H9 (cell line): Measurements from ENCODE around the gene CABS1. TPM values are rescaled to one million over a fixed set of nuclear protein-coding genes. Genes with fewer than 3 reads are reported as not detected.

Experiments
- DNase-seq: peaks from one replicate; pipeline ENCODE4 v3.0.0-alpha.2; 2017
- H2AFZ ChIP-seq: one replicate; pipeline ENCODE4 v1.6.1; 2013; ENCODE audit warnings: mild to moderate bottlenecking, low read length, control low read depth, moderate library complexity
- H2AK5ac ChIP-seq: 2 replicates; pipeline ENCODE4 v1.6.1; 2013; ENCODE audit warnings: low read length, control low read depth, mixed read lengths; ENCODE audit not compliant: insufficient read length
- H2BK120ac ChIP-seq: one replicate; pipeline ENCODE4 v1.6.1; 2013; ENCODE audit warnings: low read depth, mild to moderate bottlenecking, low read length, control low read depth, inconsistent platforms; ENCODE audit not compliant: poor library complexity, severe bottlenecking
- H2BK12ac ChIP-seq: 2 replicates; pipeline ENCODE4 v1.6.1; 2013; ENCODE audit warnings: low read length, control low read depth, mixed read lengths, low read depth; ENCODE audit not compliant: insufficient read length
- H2BK15ac ChIP-seq: 2 replicates; pipeline ENCODE4 v1.6.1; 2013; ENCODE audit warnings: low read depth, low read length, control low read depth
- H2BK20ac ChIP-seq: one replicate; pipeline ENCODE4 v1.6.1; 2013; ENCODE audit warnings: low read depth, mild to moderate bottlenecking, low read length, control low read depth, inconsistent platforms; ENCODE audit not compliant: poor library complexity, severe bottlenecking
- H2BK5ac ChIP-seq: 2 replicates; pipeline ENCODE4 v1.6.1; 2013; ENCODE audit warnings: low read length, control low read depth, mixed read lengths; ENCODE audit not compliant: insufficient read length
- H3K14ac ChIP-seq: 2 replicates; pipeline ENCODE4 v1.6.1; 2013; ENCODE audit warnings: low read length, control low read depth; ENCODE audit not compliant: insufficient read depth
- H3K18ac ChIP-seq: 2 replicates; pipeline ENCODE4 v1.6.1; 2013; ENCODE audit warnings: low read depth, mild to moderate bottlenecking, mixed read lengths, low read length, control low read depth; ENCODE audit not compliant: insufficient read length
- H3K23ac ChIP-seq: 2 replicates; pipeline ENCODE4 v1.6.1; 2013; ENCODE audit warnings: low read length, control low read depth, mixed read lengths, low read depth; ENCODE audit not compliant: insufficient read length
- H3K23me2 ChIP-seq: 2 replicates; pipeline ENCODE4 v1.6.1; 2013; ENCODE audit warnings: low read depth, mild to moderate bottlenecking, mixed read lengths, low read length, control low read depth; ENCODE audit not compliant: insufficient read length, poor library complexity, severe bottlenecking
- H3K27ac ChIP-seq: 2 replicates; pipeline ENCODE4 v1.5.1; 2013; ENCODE audit warnings: low read length, control low read depth, mixed read lengths, low read depth; ENCODE audit not compliant: insufficient read length
- H3K27me3 ChIP-seq: 2 replicates; pipeline ENCODE4 v1.6.1; 2013; ENCODE audit warnings: low read length, control low read depth, inconsistent platforms; ENCODE audit not compliant: insufficient read depth
- H3K4ac ChIP-seq: 2 replicates; pipeline ENCODE4 v1.6.1; 2013; ENCODE audit warnings: low read depth, mild to moderate bottlenecking, control low read depth, inconsistent platforms, low read length, moderate library complexity
- H3K4me1 ChIP-seq: 2 replicates; pipeline ENCODE4 v1.6.1; 2013; ENCODE audit warnings: low read length, control low read depth, inconsistent platforms; ENCODE audit not compliant: insufficient read depth
- H3K4me2 ChIP-seq: 2 replicates; pipeline ENCODE4 v1.6.1; 2013; ENCODE audit warnings: low read length, control low read depth, mixed read lengths; ENCODE audit not compliant: insufficient read length, insufficient read depth
- H3K56ac ChIP-seq: 2 replicates; pipeline ENCODE4 v1.6.1; 2013; ENCODE audit warnings: low read depth, mild to moderate bottlenecking, mixed read lengths, low read length, control low read depth; ENCODE audit not compliant: insufficient read length
- H3K79me1 ChIP-seq: 2 replicates; pipeline ENCODE4 v1.6.1; 2013; ENCODE audit warnings: low read depth, mild to moderate bottlenecking, moderate library complexity, low read length, control low read depth, inconsistent platforms; ENCODE audit not compliant: insufficient read depth, poor library complexity, severe bottlenecking
- H3K79me2 ChIP-seq: 2 replicates; pipeline ENCODE4 v1.6.1; 2013; ENCODE audit warnings: low read length, control low read depth, inconsistent platforms; ENCODE audit not compliant: insufficient read depth
- H3K9ac ChIP-seq: 2 replicates; pipeline ENCODE4 v1.6.1; 2013; ENCODE audit warnings: low read length, control low read depth, mixed read lengths; ENCODE audit not compliant: insufficient read length; ENCODE audit errors: extremely low read depth
- H3K9me3 ChIP-seq: one replicate; pipeline ENCODE4 v1.6.1; 2013; ENCODE audit warnings: low read depth, low read length, inconsistent platforms; ENCODE audit not compliant: control insufficient read depth
- H3T11ph ChIP-seq: one replicate; pipeline ENCODE4 v1.6.1; 2013; ENCODE audit warnings: mild to moderate bottlenecking, low read length, control low read depth, inconsistent platforms
- H4K20me1 ChIP-seq: one replicate; pipeline ENCODE4 v1.6.1; 2013; ENCODE audit not compliant: control insufficient read depth, insufficient read length, insufficient read depth
- H4K5ac ChIP-seq: 2 replicates; pipeline ENCODE4 v1.6.1; 2013; ENCODE audit warnings: low read depth, mild to moderate bottlenecking, mixed read lengths, low read length, control low read depth; ENCODE audit not compliant: insufficient read length
- H4K8ac ChIP-seq: replicated peaks from 2 replicates; pipeline ENCODE4 v1.6.1; 2013; ENCODE audit warnings: low read length, control low read depth, mixed read lengths, low read depth; ENCODE audit not compliant: insufficient read length
- H4K91ac ChIP-seq: 2 replicates; pipeline ENCODE4 v1.6.1; 2013; ENCODE audit warnings: low read depth, mild to moderate bottlenecking, moderate library complexity, mixed read lengths, low read length, control low read depth; ENCODE audit not compliant: insufficient read length
- H3K27ac Mint-ChIP-seq, 3 experiments: 2 replicates in 2 of 3; 3 replicates in 1 of 3; pipeline ENCODE4 v1.8.0; 2020 to 2021; ENCODE audit warnings: mixed read lengths in 3 of 3, mild to moderate bottlenecking in 1 of 3, moderate library complexity in 1 of 3
- H3K27me3 Mint-ChIP-seq: 2 replicates; pipeline ENCODE4 v1.8.0; 2021; ENCODE audit warnings: low read depth, mild to moderate bottlenecking, moderate library complexity, mixed read lengths
- H3K36me3 Mint-ChIP-seq, 3 experiments: 2 replicates in 2 of 3; 3 replicates in 1 of 3; pipeline ENCODE4 v1.8.0; 2020 to 2021; ENCODE audit warnings: low read depth in 3 of 3, mixed read lengths in 3 of 3; ENCODE audit not compliant: insufficient read depth in 1 of 3
- H3K4me1 Mint-ChIP-seq, 2 experiments: 2 replicates each; pipeline ENCODE4 v1.8.0; 2020; ENCODE audit warnings: mixed read lengths in 2 of 2
- H3K4me3 Mint-ChIP-seq, 2 experiments: 2 replicates in 1 of 2; 3 replicates in 1 of 2; pipeline ENCODE4 v1.8.0; 2020 to 2021; ENCODE audit warnings: mild to moderate bottlenecking in 2 of 2, mixed read lengths in 2 of 2, moderate library complexity in 1 of 2
- H3K9me3 Mint-ChIP-seq, 2 experiments: 2 replicates in 1 of 2; 3 replicates in 1 of 2; pipeline ENCODE4 v1.8.0; 2020; ENCODE audit warnings: mild to moderate bottlenecking in 2 of 2, mixed read lengths in 2 of 2, moderate library complexity in 1 of 2
- CTCF ChIP-seq: fragments of 200-600 bp; sonication (generic); conservative IDR thresholded peaks from 3 replicates; pipeline ENCODE4 v1.8.0; 2021; ENCODE audit warnings: antibody characterized with exemption, mild to moderate bottlenecking
- WGBS: extraction: QIAGEN DNeasy Blood & Tissue Kit; methylation state at CpG from one replicate; pipeline ENCODE4 v1.1.7; 2013; ENCODE audit warnings: missing lambda C conversion rate, low lambda C conversion rate, mixed read lengths; ENCODE audit not compliant: insufficient read length; ENCODE audit errors: extremely low coverage; 5-methylcytosine and 5-hydroxymethylcytosine counted together
- total RNA-seq: library from RNA; stranded (reverse); gene quantifications from 2 replicates; pipeline ENCODE4 v1.2.1, GENCODE V29; 2021

Gene CABS1
- total RNA-seq, 1 experiment from 2014 or later = 0.15 TPM

DNA sequence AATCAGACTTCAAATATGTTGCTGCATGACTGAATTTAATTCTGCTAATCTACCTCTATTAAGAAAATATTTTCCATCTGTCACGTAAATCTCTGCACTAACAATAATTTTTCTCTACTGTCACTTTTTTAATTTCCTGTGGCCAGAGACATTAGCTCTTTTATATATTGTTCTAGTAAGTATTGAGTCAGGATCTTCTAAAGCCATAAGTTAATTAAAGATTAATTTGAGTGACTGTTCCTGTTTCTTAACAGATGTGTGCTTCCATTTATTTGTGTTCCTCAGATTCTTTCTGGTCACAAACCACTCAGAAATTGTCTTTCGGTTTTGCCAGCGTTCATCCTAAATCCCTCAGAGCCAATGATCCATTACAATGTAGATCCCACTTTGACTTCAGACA, 45.8 kb downstream of the CABS1 start:
- H3K18ac ChIP-seq = no peak overlapping the region
- H3K4ac ChIP-seq = no peak overlapping the region
- H2BK15ac ChIP-seq = no peak overlapping the region
- H4K91ac ChIP-seq = no peak overlapping the region
- no peak overlapping the region for H3K9ac ChIP-seq
- Mint-ChIP-seq H3K36me3 (no peaks in the 10 kb centered on the region; a peak in 1 of 7 replicates), H3K27me3 (no peaks in the 10 kb centered on the region), H3K27ac (no peak overlapping the region), H3K9me3 (peaks cover 0 to 2% of the 10 kb centered on the region in 2 experiments; a peak in 2 of 5 replicates), H3K4me1 (no peaks in the 10 kb centered on the region), H3K4me3 (no peak overlapping the region)
- no peaks in the 10 kb centered on the region for H4K20me1 ChIP-seq
- no peak for TF ChIP-seq CTCF
- H4K8ac ChIP-seq = no peak overlapping the region
- no peaks in the 10 kb centered on the region for H3K4me1 ChIP-seq
- H3T11ph ChIP-seq = no peak overlapping the region
- H3K27ac ChIP-seq = no peak overlapping the region
- WGBS = no CpG with 5 or more reads among the region's 3 CpGs
- H3K9me3 ChIP-seq = no peaks in the 10 kb centered on the region
- DNase-seq = no peak
- no peaks in the 10 kb centered on the region for H3K79me1 ChIP-seq
- H3K4me2 ChIP-seq = no peak overlapping the region
- no peak overlapping the region for H2BK12ac ChIP-seq
- no peak overlapping the region for H3K14ac ChIP-seq
- no peak overlapping the region for H2AFZ ChIP-seq
- H2BK20ac ChIP-seq = no peak overlapping the region
- no peaks in the 10 kb centered on the region for H3K23me2 ChIP-seq
- H2BK5ac ChIP-seq = no peak overlapping the region
- no peaks in the 10 kb centered on the region for H3K27me3 ChIP-seq
- H2BK120ac ChIP-seq = no peak overlapping the region
- H3K23ac ChIP-seq = no peak overlapping the region
- H2AK5ac ChIP-seq = no peak overlapping the region
- H3K79me2 ChIP-seq = no peaks in the 10 kb centered on the region
- no peak overlapping the region for H4K5ac ChIP-seq
- no peak overlapping the region for H3K56ac ChIP-seq
